GM21367 (cell line): ENCODE measurements around the gene EIF4E3.
A peak's percentile ranks its signal among the peaks of the same experiment; 100 is the strongest.

Source experiments
- ATAC-seq: cut with Tn5 transposase; IDR thresholded peaks from one replicate; pipeline ENCODE4 v1.9.1; 2021; ENCODE audit not compliant: unreplicated experiment

The EIF4E3 gene

GRCh38 chr3:71723452-71724170 is 1.6 kb downstream of the EIF4E3 start:
- no peak for ATAC-seq

- no peak for ATAC-seq
Measured at GRCh38 chr3:71722693-71723092, 2.5 kb downstream of the EIF4E3 start.

- no peak for ATAC-seq
Measured at GRCh38 chr3:71721651-71722157, 3.5 kb downstream of the EIF4E3 start.

GRCh38 chr3:71721002-71721401 is 4.2 kb downstream of the EIF4E3 start:
- ATAC-seq, result no peak

GRCh38 chr3:71718072-71718471 is 7.1 kb downstream of the EIF4E3 start:
- ATAC-seq, result no peak

- no peak for ATAC-seq
Measured at GRCh38 chr3:71714595-71714994, 10.6 kb downstream of the EIF4E3 start.

- ATAC-seq, result no peak
Measured at GRCh38 chr3:71713041-71713440, 12.2 kb downstream of the EIF4E3 start.

DNA sequence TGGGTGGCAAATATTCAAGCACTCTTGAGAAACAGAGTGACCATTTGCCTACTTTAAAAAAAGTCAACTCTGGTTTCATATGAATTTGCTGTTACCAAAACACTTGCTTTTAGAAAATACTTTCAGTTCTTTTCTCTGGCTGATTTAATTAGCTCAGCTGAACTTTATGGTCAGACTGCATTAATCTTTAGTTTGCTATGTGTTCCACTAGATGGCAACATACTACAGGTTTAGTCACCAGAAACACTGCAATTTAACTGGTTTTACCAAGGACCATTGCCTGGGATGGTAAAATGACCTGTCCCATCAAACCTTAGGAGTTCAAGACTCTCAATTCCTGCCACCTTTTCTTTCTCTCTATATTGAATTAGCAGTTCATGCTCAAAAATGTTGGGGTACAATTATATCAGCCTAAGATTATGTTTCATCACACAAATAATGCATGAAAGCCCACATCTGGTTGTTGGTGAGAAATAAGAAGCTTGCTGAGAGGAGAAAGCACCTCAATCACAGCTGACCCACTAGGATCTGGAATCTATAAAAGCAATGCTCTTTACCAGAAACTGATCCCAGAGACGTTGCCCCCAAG is 14.2 kb downstream of the EIF4E3 start:
- peak; percentile 66 for ATAC-seq

DNA sequence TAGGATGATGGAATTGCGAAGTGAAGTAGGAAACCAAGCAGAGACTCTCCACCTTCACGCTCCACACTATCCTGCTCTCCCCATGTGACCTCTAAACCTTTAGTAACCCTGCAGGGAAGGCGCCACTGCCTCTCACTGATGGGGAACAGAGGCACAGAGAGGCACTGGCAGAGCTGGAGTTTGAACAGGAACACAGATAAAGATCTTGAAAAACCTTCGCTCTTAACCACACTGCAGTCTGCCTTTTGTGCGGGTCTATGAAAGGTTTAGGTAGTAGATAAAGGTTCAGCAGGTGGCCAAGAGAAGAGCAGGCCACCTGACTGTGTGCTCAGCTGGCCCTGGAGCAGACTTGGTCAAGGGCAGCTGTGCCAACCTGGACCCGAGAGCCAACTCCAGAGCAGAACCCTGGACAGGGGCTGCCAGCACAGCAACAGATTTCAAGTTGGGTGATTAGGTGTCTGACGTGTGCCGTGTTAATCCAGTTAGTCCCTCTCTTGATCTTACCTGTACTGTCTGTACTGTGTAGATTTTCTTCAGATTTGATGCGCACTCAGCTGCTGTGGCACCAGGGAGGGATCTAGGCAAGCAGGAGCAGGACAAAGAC is 15.2 kb downstream of the EIF4E3 start:
- no peak for ATAC-seq

DNA sequence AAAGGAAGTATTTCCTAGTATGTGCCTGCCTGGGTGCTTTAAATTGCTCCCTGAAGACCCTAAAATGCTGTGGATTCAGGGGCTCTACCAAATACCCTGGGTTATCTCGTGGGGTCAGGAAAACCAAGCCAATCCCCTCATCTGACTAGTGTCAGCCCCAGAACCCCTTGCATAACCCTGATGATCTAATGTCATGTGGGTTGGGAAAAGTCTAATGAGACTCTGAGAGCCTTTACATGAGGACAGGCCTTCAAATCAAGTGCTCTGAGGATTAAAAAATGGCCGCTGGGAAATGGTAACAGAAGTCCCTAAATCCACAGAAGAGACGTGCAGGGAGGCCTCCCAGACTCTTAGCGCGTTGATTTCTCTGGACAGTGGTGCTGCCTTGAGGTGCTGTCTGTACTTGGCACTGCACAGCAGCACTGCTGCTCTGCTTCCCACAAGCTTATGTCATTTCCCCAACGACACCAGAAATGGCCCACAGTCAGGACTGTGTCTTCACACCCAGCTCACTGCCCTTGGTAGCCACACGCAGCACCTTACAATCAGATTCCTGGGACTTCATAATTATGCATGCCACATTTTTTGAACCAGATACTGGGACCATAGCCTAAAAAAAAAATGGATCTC is 16.6 kb downstream of the EIF4E3 start:
- ATAC-seq, result no peak

GRCh38 chr3:71707595-71707994 is 17.6 kb downstream of the EIF4E3 start:
- ATAC-seq, result no peak

DNA sequence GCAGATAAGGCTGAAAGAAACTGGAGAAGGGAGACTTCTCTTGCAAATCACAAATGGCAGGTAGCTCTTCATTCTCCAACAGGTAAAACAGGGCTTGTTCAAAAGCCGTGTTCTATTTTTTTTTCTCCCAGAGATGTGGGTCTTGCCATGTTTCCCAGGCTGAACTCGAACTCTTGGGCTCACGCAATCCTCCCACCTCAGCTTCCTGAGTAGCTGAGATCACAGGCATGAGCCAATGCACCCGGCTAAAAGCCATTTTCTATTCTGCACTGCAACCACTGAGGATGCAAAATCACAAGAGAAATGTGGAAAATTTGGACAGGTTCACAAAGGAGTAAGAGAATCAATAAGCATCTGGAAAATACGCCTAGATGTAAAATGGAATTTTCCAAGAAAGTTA is 19.5 kb downstream of the EIF4E3 start:
- no peak for ATAC-seq

DNA sequence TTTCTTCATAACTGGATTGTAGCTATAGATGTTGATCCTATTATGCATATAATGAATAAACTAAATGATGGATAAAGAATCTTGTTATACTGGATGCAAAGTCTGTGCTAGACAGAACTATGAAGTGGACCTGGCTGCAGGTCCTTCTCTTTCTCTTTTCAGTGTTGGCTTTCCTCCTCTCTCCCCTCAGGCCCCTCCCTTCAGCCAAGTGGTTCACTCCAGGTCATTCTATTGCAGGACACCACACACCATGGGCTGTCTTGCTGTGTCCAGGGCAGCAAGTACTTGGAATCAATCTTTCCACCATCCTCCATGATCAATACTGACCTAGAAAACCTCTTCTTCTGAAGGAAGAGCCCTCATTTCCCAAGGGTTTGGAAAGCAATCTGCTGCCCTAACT is 20.3 kb downstream of the EIF4E3 start:
- ATAC-seq, result no peak

DNA sequence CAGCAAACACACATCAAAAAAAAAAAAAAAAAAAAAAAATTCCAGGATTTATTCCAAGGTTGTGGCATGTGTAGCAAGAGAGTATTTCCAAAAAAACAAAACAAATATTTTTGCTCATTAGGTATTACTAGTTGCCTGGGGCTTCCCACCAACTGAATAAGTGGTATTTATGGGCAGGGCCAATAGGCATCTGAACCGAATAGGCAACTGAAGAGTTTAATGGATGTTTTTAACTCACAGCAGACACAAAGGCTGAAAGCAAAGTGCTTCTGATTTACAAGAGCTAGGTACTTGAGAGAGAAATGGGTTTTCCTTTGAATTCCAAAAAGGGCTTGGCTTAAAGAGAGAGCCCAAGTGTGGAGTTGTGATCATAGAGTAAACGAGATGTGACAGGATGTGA is 21.4 kb downstream of the EIF4E3 start:
- no peak for ATAC-seq

GRCh38 chr3:71702131-71703024 is 22.8 kb downstream of the EIF4E3 start:
- ATAC-seq, result peak; percentile 64

GRCh38 chr3:71701251-71701762 is 23.9 kb downstream of the EIF4E3 start:
- no peak for ATAC-seq

- ATAC-seq, result no peak
Measured at GRCh38 chr3:71695000-71695482, 30.2 kb downstream of the EIF4E3 start.

DNA sequence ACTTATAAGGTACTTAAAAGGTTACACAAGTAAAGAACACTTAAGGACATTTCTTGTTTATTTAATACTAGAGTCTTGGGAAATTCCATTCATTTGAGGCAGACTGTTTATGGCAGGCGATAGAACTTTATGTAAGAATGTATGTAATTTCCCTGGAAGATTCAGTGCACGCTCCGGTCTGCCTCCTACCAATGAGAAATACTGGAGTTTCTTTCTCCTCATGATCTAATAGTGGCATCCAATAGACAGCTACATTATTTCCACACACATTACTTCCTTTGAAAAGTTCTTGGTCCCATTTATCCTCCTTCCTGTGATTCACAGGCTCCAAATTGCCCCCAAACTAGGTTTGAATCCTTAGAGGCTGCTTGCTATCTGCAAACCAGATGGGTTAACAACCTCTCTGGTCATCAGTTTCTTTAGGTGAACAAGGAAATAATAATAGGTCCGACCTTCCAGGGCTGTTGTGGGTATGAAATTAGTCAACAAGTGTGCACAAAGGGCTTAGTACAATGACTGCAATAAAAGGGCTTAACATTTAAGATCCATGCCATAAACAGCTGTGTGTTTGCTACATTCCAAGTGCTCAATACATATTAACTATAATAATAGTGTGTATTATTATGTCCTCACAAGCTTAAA is 30.7 kb downstream of the EIF4E3 start:
- ATAC-seq, result no peak

DNA sequence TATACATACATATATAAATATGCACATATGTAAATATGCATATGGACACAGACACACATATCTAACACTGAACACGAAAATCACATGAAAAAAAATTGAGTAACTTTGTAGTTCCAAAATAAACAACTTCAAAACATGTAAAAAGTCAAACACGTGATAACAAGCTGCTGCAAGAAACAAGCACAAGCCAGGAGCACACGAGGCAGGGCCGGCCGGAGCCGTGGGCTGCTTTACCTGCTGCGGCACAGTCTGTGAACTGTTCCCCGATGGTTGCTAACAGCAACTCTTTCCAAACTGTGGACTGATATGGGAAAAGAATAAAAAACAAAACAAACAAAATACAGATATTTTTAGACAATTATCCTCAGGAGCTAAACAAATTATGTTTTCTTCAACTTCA is 31.6 kb downstream of the EIF4E3 start:
- no peak for ATAC-seq

GRCh38 chr3:71692139-71692538 is 33.1 kb downstream of the EIF4E3 start:
- ATAC-seq, result no peak
